Measurements from ENCODE around the gene HERPUD1.

HERPUD1 gene

DNA sequence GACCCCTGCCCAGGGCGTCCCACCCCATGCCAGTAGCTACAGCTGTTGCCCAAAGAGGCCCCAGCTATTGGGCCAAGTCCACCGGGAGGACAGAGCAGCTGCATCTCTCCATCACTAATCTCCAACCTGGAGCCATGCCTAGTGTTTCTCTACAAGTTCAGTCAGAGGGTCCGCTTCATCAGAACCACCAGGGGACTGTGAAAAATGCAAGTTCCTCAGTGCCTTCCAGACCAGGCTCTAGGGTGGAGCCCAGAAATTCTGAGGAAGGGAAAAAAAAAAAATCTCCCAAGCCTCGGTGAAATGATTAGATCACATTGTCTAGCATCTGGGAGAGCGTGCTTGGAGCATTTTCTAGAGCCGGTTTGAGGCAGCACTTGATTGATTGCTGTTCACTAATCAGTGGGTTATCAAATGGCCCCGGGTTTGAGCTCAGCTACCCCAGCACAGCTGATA, 22.4 kb upstream of the HERPUD1 start:
- DNase-seq (ENCODE audit: extremely low spot score), result no peak
- TF ChIP-seq FOXM1 (IDR thresholded peaks at IDR 0.05; ENCODE audit: borderline replicate concordance) (no peak), SUZ12 (IDR thresholded peaks at IDR 0.05) (no peak), NFRKB (IDR thresholded peaks at IDR 0.05) (no peak), ELF4 (IDR thresholded peaks at IDR 0.05) (no peak), FOXK2 (IDR thresholded peaks at IDR 0.05) (no peak), L3MBTL2 (conservative IDR thresholded peaks at IDR 0.05) (no peak)
- POLR2A ChIA-PET, result interaction anchor here (2.3 kb wide), 1 partner anchor 22 kb away, joined by 11 read pairs; the partner anchor contains the start of gene HERPUD1
- CTCF ChIA-PET, result no interaction called here

DNA sequence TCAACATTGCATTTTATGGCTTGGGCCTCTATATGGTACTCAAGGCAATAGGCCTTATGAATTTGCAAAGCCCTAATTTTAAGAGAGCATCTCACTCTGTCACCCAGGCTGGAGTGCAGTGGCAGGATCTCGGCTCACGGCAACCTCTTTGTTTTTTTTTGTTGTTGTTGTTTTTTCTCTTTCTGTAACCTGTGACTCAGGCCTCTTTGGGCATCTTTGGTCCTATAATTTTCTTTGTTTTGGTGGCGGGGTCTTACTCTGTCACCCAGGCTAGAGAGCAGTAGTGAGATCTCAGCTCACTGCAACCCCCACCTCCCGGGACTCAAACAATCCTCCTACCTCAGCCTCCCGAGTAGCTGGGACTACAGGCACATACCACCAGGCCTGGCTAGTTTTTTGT, 21.8 kb upstream of the HERPUD1 start:
- CTCF ChIA-PET, result no interaction called here

DNA sequence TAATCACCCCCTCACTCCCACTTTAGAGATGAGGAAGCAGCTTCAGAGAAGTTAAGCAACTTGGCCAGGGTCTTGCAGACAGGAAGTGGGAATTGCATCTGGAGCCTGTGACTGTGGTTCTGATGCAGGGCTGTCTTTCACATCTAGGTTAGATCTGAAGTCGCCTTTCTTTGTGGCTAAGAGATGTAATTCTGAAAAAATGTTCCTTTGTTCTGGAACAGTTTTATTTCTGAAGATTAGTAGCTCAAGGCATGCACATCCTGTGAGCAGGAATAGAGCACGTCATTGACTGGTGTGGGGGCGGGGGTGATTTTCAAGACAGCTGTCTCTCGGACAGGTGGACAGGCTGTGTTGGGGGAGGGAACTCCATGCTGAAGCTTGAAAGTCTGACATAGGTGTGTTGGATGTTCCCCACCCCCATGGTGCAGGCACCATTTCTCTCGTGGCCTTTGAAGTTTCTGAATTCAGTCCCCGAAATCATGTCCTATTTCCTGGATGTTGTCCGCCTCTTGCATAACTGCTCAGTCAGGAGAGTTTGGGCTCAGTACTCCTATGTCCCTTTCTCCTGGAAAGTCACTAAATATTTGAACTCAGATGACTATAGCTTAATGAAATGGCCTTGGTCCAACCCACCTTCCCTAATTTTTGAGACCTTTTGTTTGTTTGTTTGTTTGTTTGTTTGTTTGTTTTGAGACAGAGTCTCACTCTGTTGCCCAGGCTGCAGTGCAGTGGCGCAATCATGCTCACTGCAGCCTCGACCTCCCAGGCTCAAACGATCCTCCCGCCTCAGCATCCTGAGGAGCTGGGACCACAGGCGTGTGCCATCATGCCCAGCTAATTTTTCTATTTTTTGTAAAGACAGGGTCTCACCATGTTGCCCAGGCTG, 21.0 kb upstream of the HERPUD1 start:
- POLR2A ChIA-PET, result interaction anchor here (0.8 to 2.3 kb wide), 2 partner anchors 21 to 22 kb away, joined by 3 to 11 read pairs; partner anchors contain the start of gene HERPUD1
- CTCF ChIA-PET, result interaction anchor here (0.6 to 0.7 kb wide), 2 partner anchors 9 to 1426 kb away, joined by 3 to 4 read pairs; no protein-coding TSS in a partner anchor
- no peak for DNase-seq (ENCODE audit: extremely low spot score)
- TF ChIP-seq, protein P1, sequence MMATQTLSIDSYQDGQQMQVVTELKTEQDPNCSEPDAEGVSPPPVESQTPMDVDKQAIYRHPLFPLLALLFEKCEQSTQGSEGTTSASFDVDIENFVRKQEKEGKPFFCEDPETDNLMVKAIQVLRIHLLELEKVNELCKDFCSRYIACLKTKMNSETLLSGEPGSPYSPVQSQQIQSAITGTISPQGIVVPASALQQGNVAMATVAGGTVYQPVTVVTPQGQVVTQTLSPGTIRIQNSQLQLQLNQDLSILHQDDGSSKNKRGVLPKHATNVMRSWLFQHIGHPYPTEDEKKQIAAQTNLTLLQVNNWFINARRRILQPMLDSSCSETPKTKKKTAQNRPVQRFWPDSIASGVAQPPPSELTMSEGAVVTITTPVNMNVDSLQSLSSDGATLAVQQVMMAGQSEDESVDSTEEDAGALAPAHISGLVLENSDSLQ (IDR thresholded peaks at IDR 0.05), result no peak
- TF ChIP-seq ZNF384 (IDR thresholded peaks at IDR 0.05) (no peak), BHLHE40 (IDR thresholded peaks at IDR 0.05; ENCODE audit: borderline replicate concordance) (no peak), ARNT (IDR thresholded peaks at IDR 0.05) (no peak), L3MBTL2 (conservative IDR thresholded peaks at IDR 0.05) (no peak), FOXK2 (IDR thresholded peaks at IDR 0.05) (no peak)

More for the DNA sequence above, 21.8 kb upstream of the HERPUD1 start:
- no peak for TF ChIP-seq SUZ12 (IDR thresholded peaks at IDR 0.05)
- TF ChIP-seq TARDBP (IDR thresholded peaks at IDR 0.05), result no peak
- TF ChIP-seq ELF4 (IDR thresholded peaks at IDR 0.05), result no peak
- no peak for TF ChIP-seq L3MBTL2 (conservative IDR thresholded peaks at IDR 0.05)
- no peak for TF ChIP-seq ARNT (IDR thresholded peaks at IDR 0.05)
- no peak for TF ChIP-seq HDGF (IDR thresholded peaks at IDR 0.05; ENCODE audit: borderline replicate concordance)
- no peak for TF ChIP-seq FOXM1 (IDR thresholded peaks at IDR 0.05; ENCODE audit: borderline replicate concordance)
- no peak for TF ChIP-seq BHLHE40 (IDR thresholded peaks at IDR 0.05; ENCODE audit: borderline replicate concordance)
- no peak for TF ChIP-seq FOXA1 (IDR thresholded peaks at IDR 0.05)
- no peak for TF ChIP-seq NFRKB (IDR thresholded peaks at IDR 0.05)
- TF ChIP-seq ZNF384 (IDR thresholded peaks at IDR 0.05), result no peak
- TF ChIP-seq SP1 (IDR thresholded peaks at IDR 0.05), result no peak
- TF ChIP-seq LEF1 (IDR thresholded peaks at IDR 0.05; ENCODE audit: borderline replicate concordance), result no peak
- TF ChIP-seq, protein P1 (IDR thresholded peaks at IDR 0.05), result no peak
- POLR2A ChIA-PET, result interaction anchor here (2.3 kb wide), 1 partner anchor 21 kb away, joined by 11 read pairs; the partner anchor contains the start of gene HERPUD1
- DNase-seq (ENCODE audit: extremely low spot score), result no peak

DNA sequence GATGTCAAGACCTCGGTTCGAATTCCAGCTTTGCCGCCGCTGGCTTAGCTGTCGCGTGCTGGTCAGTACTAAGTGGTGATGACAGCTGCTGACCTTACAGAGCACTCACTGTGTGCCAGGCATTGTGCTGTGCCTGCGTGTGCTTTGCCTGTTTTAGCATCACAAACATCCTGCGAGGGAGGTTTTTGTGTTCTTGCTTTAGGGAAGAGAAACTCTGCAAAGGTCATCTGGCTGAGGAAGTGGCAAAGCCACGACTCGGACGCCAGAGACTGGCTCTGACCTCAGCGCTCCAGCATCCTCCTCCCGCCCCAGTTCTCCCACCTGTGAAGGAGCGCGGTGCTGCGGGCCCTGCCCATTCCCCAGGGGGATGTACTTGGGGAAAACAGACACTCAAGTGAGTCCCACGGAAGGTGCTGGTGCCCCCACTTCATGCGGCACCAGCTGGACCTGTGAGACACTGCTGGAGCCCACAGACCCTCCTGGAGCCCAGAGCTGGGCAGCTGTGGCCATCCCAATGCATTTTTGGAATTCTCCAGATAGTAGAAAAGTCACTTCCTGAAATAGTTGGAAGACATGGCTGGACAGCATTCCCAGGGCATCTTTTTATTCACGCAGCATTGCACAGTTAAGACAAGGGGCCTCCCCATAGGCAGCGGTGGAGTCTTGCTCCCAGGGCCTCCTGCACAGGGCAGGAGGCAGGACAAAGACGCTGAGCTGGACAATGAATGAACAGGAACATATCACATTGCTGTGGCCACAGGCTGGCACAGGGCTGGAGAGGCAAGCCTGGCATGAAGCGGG, 20.0 kb upstream of the HERPUD1 start:
- ChIA-PET CTCF (interaction anchor here (0.6 to 0.7 kb wide), 2 partner anchors 8 to 1425 kb away, joined by 3 to 4 read pairs; no protein-coding TSS in a partner anchor), POLR2A (interaction anchor here (0.8 kb wide), 1 partner anchor 21 kb away, joined by 3 read pairs; no protein-coding TSS in a partner anchor)
- TF ChIP-seq ELF4 (IDR thresholded peaks at IDR 0.05) (no peak), CTBP1 (IDR thresholded peaks at IDR 0.05; ENCODE audit: borderline replicate concordance) (no peak), ZNF384 (IDR thresholded peaks at IDR 0.05) (no peak), L3MBTL2 (conservative IDR thresholded peaks at IDR 0.05) (no peak), NFRKB (IDR thresholded peaks at IDR 0.05) (no peak), FOXM1 (IDR thresholded peaks at IDR 0.05; ENCODE audit: borderline replicate concordance) (no peak), LEF1 (IDR thresholded peaks at IDR 0.05; ENCODE audit: borderline replicate concordance) (no peak)
- TF ChIP-seq, protein P1 (IDR thresholded peaks at IDR 0.05), result no peak
- DNase-seq (ENCODE audit: extremely low spot score), result no peak

DNA sequence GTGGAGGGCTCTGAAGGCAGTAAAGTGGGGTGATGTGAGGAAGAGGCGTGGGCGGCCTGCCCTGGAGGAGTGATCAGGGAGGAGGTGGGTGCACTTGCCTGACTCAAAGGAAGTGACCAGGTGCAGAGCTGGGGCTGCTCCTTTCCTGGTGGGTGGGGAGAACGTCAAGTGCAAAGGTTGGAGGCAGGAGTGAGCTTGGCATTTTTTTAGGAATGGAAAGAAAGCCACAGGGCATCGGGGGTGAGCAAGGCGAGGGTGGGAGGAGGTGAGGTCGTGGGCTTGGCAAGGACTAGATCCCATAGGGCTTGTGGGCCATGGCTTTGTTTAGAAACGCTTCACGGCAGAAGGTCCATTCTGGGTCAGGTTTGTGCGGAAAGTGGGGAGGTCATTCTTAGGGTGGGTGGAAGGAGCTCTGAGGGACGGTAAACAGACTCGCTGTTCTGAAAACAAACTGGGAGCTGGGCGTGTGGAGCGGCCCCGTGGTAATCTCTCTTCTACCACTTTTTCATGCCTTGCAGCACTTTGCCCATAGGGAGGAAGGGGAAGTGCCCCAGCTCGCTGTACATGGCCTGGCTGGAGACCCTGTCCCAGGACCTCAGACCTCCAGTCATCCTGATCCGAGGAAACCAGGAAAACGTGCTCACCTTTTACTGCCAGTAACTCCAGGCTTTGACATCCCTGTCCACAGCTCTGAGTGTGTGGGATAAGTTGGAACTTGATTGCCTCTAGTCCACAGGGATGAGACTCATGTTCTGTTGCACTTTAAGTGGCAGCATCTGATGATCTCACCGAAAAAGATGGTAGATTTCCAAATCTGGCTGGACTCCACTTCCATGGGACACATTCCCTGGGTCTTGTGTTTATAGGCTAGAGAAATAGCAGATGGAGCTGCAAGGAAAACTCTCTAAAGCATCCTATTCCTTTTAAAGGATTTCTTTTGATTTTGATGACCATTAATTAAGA, 18.9 kb upstream of the HERPUD1 start:
- ChIA-PET POLR2A (interaction anchor here (3.0 kb wide), 1 partner anchor 18 kb away, joined by 15 read pairs; the partner anchor contains the start of gene HERPUD1), CTCF (no interaction called here)
- DNase-seq (ENCODE audit: extremely low spot score), result no peak
- no peak for TF ChIP-seq ELF4 (IDR thresholded peaks at IDR 0.05)
- no peak for TF ChIP-seq SUZ12 (IDR thresholded peaks at IDR 0.05)
- TF ChIP-seq FOXA1 (IDR thresholded peaks at IDR 0.05), result no peak
- no peak for TF ChIP-seq BHLHE40 (IDR thresholded peaks at IDR 0.05; ENCODE audit: borderline replicate concordance)
- TF ChIP-seq LEF1 (IDR thresholded peaks at IDR 0.05; ENCODE audit: borderline replicate concordance), result no peak
- no peak for TF ChIP-seq FOXK2 (IDR thresholded peaks at IDR 0.05)
- no peak for TF ChIP-seq L3MBTL2 (conservative IDR thresholded peaks at IDR 0.05)
